Nephron (organoid): ENCODE data around the gene ARSG.

ENCODE experiments used
- H3K27ac Mint-ChIP-seq, 3 experiments: 2 replicates each; pipeline ENCODE4 v1.8.0; 2020; ENCODE audit warnings: mixed read lengths in 3 of 3, mild to moderate bottlenecking in 2 of 3, moderate library complexity in 1 of 3
- H3K27me3 Mint-ChIP-seq: 2 replicates; pipeline ENCODE4 v1.8.0; 2021; ENCODE audit warnings: low read depth, mild to moderate bottlenecking, moderate library complexity, mixed read lengths
- H3K36me3 Mint-ChIP-seq: 2 replicates; pipeline ENCODE4 v1.8.0; 2020; ENCODE audit warnings: low read depth, mixed read lengths
- H3K4me1 Mint-ChIP-seq: 2 replicates; pipeline ENCODE4 v1.8.0; 2020; ENCODE audit warnings: mixed read lengths
- H3K4me3 Mint-ChIP-seq, 3 experiments: 2 replicates each; pipeline ENCODE4 v1.8.0; 2020; ENCODE audit warnings: mild to moderate bottlenecking in 3 of 3, mixed read lengths in 3 of 3, moderate library complexity in 2 of 3
- H3K9me3 Mint-ChIP-seq: 2 replicates; pipeline ENCODE4 v1.8.0; 2020; ENCODE audit warnings: mixed read lengths
- TF ChIP-seq, protein P1 (sequence below), 3 experiments: fragments of 200-600 bp; sonication (generic); IDR thresholded peaks; one replicate each; pipeline ENCODE4 v1.5.0; 2021; ENCODE audit warnings: antibody characterized with exemption in 3 of 3; ENCODE audit not compliant: unreplicated experiment in 3 of 3

Gene ARSG

GRCh38 chr17:68425979-68426378 is 134.7 kb downstream of the ARSG start:
- no peak overlapping the region for H3K27ac Mint-ChIP-seq

DNA sequence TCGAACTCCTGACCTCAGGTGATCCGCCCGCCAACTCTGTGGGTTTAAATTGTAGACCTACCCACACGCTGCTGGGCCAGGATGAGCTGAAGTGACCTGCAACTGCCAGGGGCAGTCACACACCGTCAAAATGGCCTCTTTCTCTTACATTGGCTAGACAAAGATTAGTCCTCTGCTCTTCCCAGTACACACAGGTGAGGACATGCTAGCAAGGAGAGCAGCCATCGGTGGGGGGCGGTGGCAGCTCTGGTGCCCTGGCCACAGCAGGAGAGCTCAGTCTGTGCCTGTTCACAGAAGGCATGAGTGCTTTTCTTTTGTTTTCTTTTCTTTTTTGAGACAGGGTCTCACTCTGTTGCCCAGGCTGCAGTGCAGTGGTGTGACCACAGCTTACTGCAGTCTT is 136.3 kb downstream of the ARSG start:
- H3K4me3 Mint-ChIP-seq = no peak overlapping the region
- H3K9me3 Mint-ChIP-seq = no peaks in the 10 kb centered on the region
- no peaks in the 10 kb centered on the region for H3K27me3 Mint-ChIP-seq
- no peaks in the 10 kb centered on the region for H3K4me1 Mint-ChIP-seq
- no peak overlapping the region for H3K27ac Mint-ChIP-seq
- H3K36me3 Mint-ChIP-seq = peaks cover 27% of the 10 kb centered on the region
- TF ChIP-seq, protein P1, sequence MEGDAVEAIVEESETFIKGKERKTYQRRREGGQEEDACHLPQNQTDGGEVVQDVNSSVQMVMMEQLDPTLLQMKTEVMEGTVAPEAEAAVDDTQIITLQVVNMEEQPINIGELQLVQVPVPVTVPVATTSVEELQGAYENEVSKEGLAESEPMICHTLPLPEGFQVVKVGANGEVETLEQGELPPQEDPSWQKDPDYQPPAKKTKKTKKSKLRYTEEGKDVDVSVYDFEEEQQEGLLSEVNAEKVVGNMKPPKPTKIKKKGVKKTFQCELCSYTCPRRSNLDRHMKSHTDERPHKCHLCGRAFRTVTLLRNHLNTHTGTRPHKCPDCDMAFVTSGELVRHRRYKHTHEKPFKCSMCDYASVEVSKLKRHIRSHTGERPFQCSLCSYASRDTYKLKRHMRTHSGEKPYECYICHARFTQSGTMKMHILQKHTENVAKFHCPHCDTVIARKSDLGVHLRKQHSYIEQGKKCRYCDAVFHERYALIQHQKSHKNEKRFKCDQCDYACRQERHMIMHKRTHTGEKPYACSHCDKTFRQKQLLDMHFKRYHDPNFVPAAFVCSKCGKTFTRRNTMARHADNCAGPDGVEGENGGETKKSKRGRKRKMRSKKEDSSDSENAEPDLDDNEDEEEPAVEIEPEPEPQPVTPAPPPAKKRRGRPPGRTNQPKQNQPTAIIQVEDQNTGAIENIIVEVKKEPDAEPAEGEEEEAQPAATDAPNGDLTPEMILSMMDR (IDR thresholded peaks at IDR 0.05; ENCODE audit: unreplicated experiment in 3 of 3) = no peak

More at GRCh38 chr17:68425979-68426378, 134.7 kb downstream of the ARSG start:
- peaks cover 21% of the 10 kb centered on the region for H3K36me3 Mint-ChIP-seq
- H3K4me1 Mint-ChIP-seq = no peaks in the 10 kb centered on the region
- H3K27me3 Mint-ChIP-seq = no peaks in the 10 kb centered on the region
- H3K9me3 Mint-ChIP-seq = peaks cover 2% of the 10 kb centered on the region
- TF ChIP-seq, protein P1 (IDR thresholded peaks at IDR 0.05; ENCODE audit: unreplicated experiment in 3 of 3) = no peak
- no peak overlapping the region for H3K4me3 Mint-ChIP-seq

- Mint-ChIP-seq H3K4me3 (no peak overlapping the region), H3K9me3 (no peaks in the 10 kb centered on the region), H3K27me3 (no peaks in the 10 kb centered on the region), H3K4me1 (no peaks in the 10 kb centered on the region), H3K27ac (no peak overlapping the region), H3K36me3 (peaks cover 27% of the 10 kb centered on the region)
- TF ChIP-seq, protein P1 (IDR thresholded peaks at IDR 0.05; ENCODE audit: unreplicated experiment in 3 of 3) = no peak
These were observed 137.3 kb downstream of the ARSG start for GRCh38 chr17:68428498-68429172.

GRCh38 chr17:68429881-68430280 is 138.6 kb downstream of the ARSG start:
- Mint-ChIP-seq H3K4me1 (no peaks in the 10 kb centered on the region), H3K27me3 (no peaks in the 10 kb centered on the region), H3K27ac (no peak overlapping the region), H3K36me3 (peaks cover 32% of the 10 kb centered on the region), H3K4me3 (no peak overlapping the region), H3K9me3 (no peaks in the 10 kb centered on the region)
- TF ChIP-seq, protein P1 (IDR thresholded peaks at IDR 0.05; ENCODE audit: unreplicated experiment in 3 of 3) = no peak

DNA sequence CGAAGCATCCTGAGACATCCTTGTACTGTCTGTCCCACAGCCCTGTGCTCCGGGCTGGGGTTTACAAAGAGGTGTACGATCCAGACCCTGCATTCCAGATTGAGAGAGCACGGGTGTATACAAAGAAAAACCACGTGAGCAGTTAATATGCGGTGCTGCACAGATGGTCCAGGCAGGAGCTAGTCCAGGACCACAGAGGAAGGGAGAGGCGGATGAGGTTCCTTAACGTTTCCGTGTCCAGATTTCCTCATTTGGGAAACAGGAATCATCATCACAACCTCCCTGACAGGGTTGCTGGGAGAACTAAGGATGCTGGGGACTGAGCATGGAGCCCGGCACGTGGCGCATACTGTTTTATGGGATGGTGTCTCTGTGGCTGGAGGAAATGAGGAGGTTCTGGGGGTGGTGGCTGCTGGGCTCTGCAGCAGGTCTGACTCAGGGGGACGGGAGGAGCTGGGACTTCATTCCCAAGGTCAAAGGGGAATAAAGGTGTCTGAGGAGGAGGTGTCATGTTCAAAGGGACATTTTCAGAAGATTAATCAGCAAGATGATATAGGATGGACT is 139.8 kb downstream of the ARSG start:
- H3K27me3 Mint-ChIP-seq = no peaks in the 10 kb centered on the region
- peaks cover 40% of the 10 kb centered on the region for H3K36me3 Mint-ChIP-seq
- H3K9me3 Mint-ChIP-seq = no peaks in the 10 kb centered on the region
- TF ChIP-seq, protein P1 (IDR thresholded peaks at IDR 0.05; ENCODE audit: unreplicated experiment in 3 of 3) = no peak
- peaks cover 1% of the 10 kb centered on the region for H3K4me1 Mint-ChIP-seq
- no peak overlapping the region for H3K27ac Mint-ChIP-seq
- no peak overlapping the region for H3K4me3 Mint-ChIP-seq

GRCh38 chr17:68431661-68432071 is 140.4 kb downstream of the ARSG start:
- no peaks in the 10 kb centered on the region for H3K27me3 Mint-ChIP-seq
- peaks cover 44% of the 10 kb centered on the region for H3K36me3 Mint-ChIP-seq

More at GRCh38 chr17:68431661-68432071, 140.4 kb downstream of the ARSG start:
- Mint-ChIP-seq H3K4me1 (peaks cover 6% of the 10 kb centered on the region), H3K4me3 (no peak overlapping the region), H3K27ac (no peak overlapping the region), H3K9me3 (no peaks in the 10 kb centered on the region)
- TF ChIP-seq, protein P1 (IDR thresholded peaks at IDR 0.05; ENCODE audit: unreplicated experiment in 3 of 3) = peak in 2 of 3 experiments; percentile 31 to 41
